GM10266 (cell line): ENCODE measurements around the gene SUGCT.

Experiments used
- DNase-seq: peaks from one replicate; pipeline ENCODE4 v3.0.0; 2012; ENCODE audit errors: extremely low spot score
- CTCF ChIP-seq: IDR thresholded peaks from 2 replicates; pipeline ENCODE4 v1.5.1; 2012; ENCODE audit warnings: mild to moderate bottlenecking, low read depth; ENCODE audit not compliant: control insufficient read depth, insufficient read depth; ENCODE audit errors: missing control alignments

The SUGCT gene

GRCh38 chr7:40299097-40299496 is 164.3 kb downstream of the SUGCT start:
- no peak for DNase-seq
- no peak for TF ChIP-seq CTCF

- no peak for DNase-seq
- TF ChIP-seq CTCF: no peak
Measured at GRCh38 chr7:40300146-40300670, 165.4 kb downstream of the SUGCT start.

- DNase-seq: no peak
- TF ChIP-seq CTCF: no peak
Measured at GRCh38 chr7:40301486-40302068, 166.8 kb downstream of the SUGCT start.

- no peak for TF ChIP-seq CTCF
- DNase-seq: no peak
Measured at GRCh38 chr7:40303996-40304395, 169.2 kb downstream of the SUGCT start.

GRCh38 chr7:40305229-40305628 is 170.4 kb downstream of the SUGCT start:
- no peak for TF ChIP-seq CTCF
- no peak for DNase-seq

GRCh38 chr7:40306025-40306424 is 171.2 kb downstream of the SUGCT start:
- no peak for TF ChIP-seq CTCF
- no peak for DNase-seq

GRCh38 chr7:40306596-40306995 is 171.8 kb downstream of the SUGCT start:
- no peak for DNase-seq
- TF ChIP-seq CTCF: no peak
